Tibial nerve (tissue), 4 donors: ENCODE results near the gene TSHZ2. TPM values are rescaled to one million over a fixed set of nuclear protein-coding genes. Genes with fewer than 3 reads are reported as not detected.

Experiments used
- DNase-seq, 2 donors: peaks; one replicate each; pipeline ENCODE4 v3.0.0-alpha.2; 2019; ENCODE audit warnings: low spot score in 2 of 2
- H3K27ac ChIP-seq, 4 donors: fragments of 200-600 bp; sonication (generic) in 3 of 4; one replicate each; pipeline ENCODE4 v1.5.1; 2017 to 2019; ENCODE audit warnings: mild to moderate bottlenecking in 1 of 4
- H3K27me3 ChIP-seq, 2 donors: fragments of 200-600 bp; sonication (generic) in 1 of 2; one replicate each; pipeline versions ENCODE4 v1.5.1 to v1.6.0; 2017 to 2019
- H3K36me3 ChIP-seq, 3 donors: fragments of 200-600 bp; sonication (generic); one replicate each; pipeline ENCODE4 v1.5.1; 2018 to 2019
- H3K4me1 ChIP-seq, 4 donors: fragments of 200-600 bp; sonication (generic) in 3 of 4; one replicate each; pipeline ENCODE4 v1.5.1; 2017 to 2019
- H3K4me3 ChIP-seq, 4 donors: fragments of 200-600 bp; sonication (generic) in 3 of 4; one replicate each; pipeline ENCODE4 v1.5.1; 2017 to 2019; ENCODE audit warnings: mild to moderate bottlenecking in 1 of 4, moderate library complexity in 1 of 4
- H3K9me3 ChIP-seq, 4 donors: fragments of 200-600 bp; sonication (generic) in 3 of 4; one replicate each; pipeline ENCODE4 v1.5.1; 2017 to 2019
- EP300 ChIP-seq, 2 donors: sonication (generic); formaldehyde crosslinking; IDR thresholded peaks; one replicate each; pipeline ENCODE4 v1.6.1; 2017; ENCODE audit warnings: antibody characterized with exemption in 2 of 2, mild to moderate bottlenecking in 1 of 2
- POLR2A ChIP-seq, 2 donors: fragments of 450-650 bp; IDR thresholded peaks; one replicate each; pipeline ENCODE4 v1.6.1; 2017; ENCODE audit warnings: antibody characterized with exemption in 2 of 2, mild to moderate bottlenecking in 2 of 2, moderate library complexity in 2 of 2
- WGBS, 2 donors: methylation state at CpG; one replicate each; pipeline ENCODE4 v1.1.5; 2018; 5-methylcytosine and 5-hydroxymethylcytosine counted together
- total RNA-seq, 4 donors: library from RNA; depleted of rRNA; stranded (reverse); fragments of >200 nt; gene quantifications; one replicate each; pipeline ENCODE4 v1.1.0, GENCODE V29; 2016
- TF ChIP-seq, protein P1 (sequence below), 5 experiments: fragments of 200-600 bp in 3 of 5; fragments of 450-650 bp in 2 of 5; sonication (generic) in 3 of 5; IDR thresholded peaks; one replicate each; pipeline ENCODE4 v1.5.1; 2016 to 2019; ENCODE audit warnings: antibody characterized with exemption in 5 of 5, mild to moderate bottlenecking in 3 of 5, moderate library complexity in 2 of 5

Gene TSHZ2
- total RNA-seq, 4 donors from 2014 or later, result 20.9 to 33.7 (median 25.1) TPM

DNA sequence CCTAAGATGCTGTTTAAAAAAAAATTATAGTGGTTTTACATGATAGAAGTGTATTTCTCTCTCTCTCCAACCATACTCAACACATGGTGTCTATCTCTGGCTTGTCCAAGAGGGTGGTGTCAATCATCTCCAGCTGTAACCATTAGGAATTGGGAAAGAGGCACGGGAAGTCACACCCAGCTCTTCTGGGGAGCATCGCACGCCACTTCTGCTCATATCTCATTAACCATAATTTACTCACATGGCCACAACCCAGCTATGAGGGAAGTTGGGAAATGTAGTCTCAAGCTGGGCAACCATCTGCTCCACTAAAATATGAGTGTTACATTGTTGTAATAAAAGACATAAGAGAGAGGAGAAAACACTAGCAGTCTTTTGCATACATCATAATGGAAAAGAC, 30.4 kb upstream of the TSHZ2 start:
- no peak overlapping the region for H3K27ac ChIP-seq
- no peaks in the 10 kb centered on the region for H3K27me3 ChIP-seq
- H3K9me3 ChIP-seq, result no peaks in the 10 kb centered on the region
- no peaks in the 10 kb centered on the region for H3K36me3 ChIP-seq
- H3K4me3 ChIP-seq, result no peak overlapping the region
- WGBS, 2 donors, result 81 to 90% methylated on average over 3 of the region's 3 CpGs
- no peak for TF ChIP-seq EP300 (IDR thresholded peaks at IDR 0.05)
- no peak for TF ChIP-seq POLR2A (IDR thresholded peaks at IDR 0.05)
- TF ChIP-seq, protein P1, sequence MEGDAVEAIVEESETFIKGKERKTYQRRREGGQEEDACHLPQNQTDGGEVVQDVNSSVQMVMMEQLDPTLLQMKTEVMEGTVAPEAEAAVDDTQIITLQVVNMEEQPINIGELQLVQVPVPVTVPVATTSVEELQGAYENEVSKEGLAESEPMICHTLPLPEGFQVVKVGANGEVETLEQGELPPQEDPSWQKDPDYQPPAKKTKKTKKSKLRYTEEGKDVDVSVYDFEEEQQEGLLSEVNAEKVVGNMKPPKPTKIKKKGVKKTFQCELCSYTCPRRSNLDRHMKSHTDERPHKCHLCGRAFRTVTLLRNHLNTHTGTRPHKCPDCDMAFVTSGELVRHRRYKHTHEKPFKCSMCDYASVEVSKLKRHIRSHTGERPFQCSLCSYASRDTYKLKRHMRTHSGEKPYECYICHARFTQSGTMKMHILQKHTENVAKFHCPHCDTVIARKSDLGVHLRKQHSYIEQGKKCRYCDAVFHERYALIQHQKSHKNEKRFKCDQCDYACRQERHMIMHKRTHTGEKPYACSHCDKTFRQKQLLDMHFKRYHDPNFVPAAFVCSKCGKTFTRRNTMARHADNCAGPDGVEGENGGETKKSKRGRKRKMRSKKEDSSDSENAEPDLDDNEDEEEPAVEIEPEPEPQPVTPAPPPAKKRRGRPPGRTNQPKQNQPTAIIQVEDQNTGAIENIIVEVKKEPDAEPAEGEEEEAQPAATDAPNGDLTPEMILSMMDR (IDR thresholded peaks at IDR 0.05), result no peak
- DNase-seq, result no peak
- no peaks in the 10 kb centered on the region for H3K4me1 ChIP-seq

DNA sequence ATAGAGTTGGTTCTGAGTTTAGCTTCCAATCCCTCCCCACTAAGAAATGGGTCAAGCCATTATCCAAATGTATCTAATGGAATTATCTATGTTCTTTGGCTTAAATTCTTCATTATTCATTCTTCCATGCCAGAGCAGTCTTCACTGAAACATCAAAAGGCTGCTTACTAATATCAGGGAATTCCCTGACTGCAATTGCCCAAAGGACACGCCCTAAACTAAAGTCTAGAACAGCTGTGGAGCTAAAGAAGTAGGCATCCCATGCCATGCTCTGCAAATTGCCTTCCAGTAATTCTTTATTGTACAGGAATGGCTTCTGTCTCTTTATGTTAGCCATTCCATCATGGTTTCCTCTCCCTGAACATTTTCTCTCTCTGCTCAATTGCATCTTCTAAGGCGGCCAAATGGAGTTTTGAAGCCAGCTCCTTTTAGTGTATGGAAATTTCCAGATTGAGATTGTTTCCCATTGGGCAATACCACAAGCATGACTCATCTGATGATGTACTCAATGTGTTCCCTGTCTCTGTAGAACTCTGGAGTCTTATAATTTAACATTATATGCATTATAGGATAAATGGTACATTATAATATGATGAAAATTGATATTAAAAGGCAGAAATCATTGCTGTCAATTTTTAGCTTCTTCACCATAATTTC, 28.8 kb upstream of the TSHZ2 start:
- no peak for DNase-seq
- no peak overlapping the region for H3K4me3 ChIP-seq
- H3K9me3 ChIP-seq, result no peaks in the 10 kb centered on the region
- no peak overlapping the region for H3K27ac ChIP-seq
- no peaks in the 10 kb centered on the region for H3K36me3 ChIP-seq
- no peaks in the 10 kb centered on the region for H3K27me3 ChIP-seq
- H3K4me1 ChIP-seq, result no peaks in the 10 kb centered on the region
- WGBS, 2 donors, result 48 to 69% methylated on average over 2 of the region's 2 CpGs
- TF ChIP-seq EP300 (IDR thresholded peaks at IDR 0.05), result no peak
- TF ChIP-seq, protein P1 (IDR thresholded peaks at IDR 0.05), result no peak

DNA sequence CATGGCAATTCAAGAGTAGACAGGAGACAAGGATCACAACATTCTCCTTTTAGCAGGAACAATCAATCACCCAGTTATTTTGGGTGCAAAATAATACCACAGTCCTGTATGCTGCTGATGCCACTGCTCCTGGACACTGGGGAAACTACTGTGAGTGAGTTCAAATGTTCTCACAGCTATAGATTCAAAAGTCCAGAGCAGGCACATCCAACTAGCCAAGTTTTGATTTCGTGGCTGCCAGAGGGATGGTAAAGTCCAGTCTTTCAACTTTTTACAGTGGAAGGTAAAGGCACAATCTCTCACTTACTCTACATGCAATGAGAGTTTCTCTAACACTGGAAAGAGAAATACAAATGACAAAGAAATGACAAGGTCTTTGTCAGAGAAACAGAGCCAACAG, 26.9 kb upstream of the TSHZ2 start:
- H3K36me3 ChIP-seq, result no peaks in the 10 kb centered on the region
- DNase-seq, result no peak
- H3K27ac ChIP-seq, result no peak overlapping the region
- no peaks in the 10 kb centered on the region for H3K27me3 ChIP-seq
- no peak for TF ChIP-seq EP300 (IDR thresholded peaks at IDR 0.05)
- TF ChIP-seq, protein P1 (IDR thresholded peaks at IDR 0.05), result no peak
- TF ChIP-seq POLR2A (IDR thresholded peaks at IDR 0.05), result no peak
- no peak overlapping the region for H3K4me3 ChIP-seq
- 71 to 89% methylated on average over 1 of the region's 1 CpG for WGBS, 2 donors
- H3K4me1 ChIP-seq, result no peaks in the 10 kb centered on the region
- H3K9me3 ChIP-seq, result no peaks in the 10 kb centered on the region

DNA sequence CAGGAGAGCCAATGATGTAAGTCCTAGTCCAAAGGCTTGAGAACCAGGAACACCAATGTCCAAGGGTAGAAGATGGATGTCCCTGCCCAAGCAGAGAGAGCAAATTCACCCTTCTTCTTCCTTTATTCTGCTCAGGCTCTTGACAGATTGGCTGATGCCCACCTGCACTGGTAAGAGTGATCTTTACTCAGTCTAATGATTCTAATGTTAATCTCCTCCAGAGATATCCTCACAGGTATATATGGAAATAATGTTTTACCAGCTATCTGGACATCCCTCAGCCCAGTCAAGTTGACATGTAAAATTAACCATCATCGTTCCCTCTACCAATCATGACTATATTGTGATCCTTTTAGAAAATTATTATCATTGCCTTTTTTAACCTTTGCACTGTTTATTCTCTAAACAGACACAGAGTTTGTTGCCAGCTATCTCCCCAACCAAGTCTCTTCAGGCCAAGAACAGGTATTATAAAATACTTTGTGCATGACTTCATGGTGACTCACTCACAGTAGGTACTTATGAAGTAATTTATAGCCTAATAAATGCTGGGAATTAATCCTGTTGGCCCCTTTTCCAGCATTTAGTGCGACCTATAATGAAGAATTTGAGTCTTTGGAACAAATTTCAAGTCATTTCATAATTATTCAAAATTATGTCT, 26.2 kb upstream of the TSHZ2 start:
- no peak overlapping the region for H3K27ac ChIP-seq
- H3K36me3 ChIP-seq, result no peaks in the 10 kb centered on the region
- H3K4me3 ChIP-seq, result no peak overlapping the region
- no peak for DNase-seq
- H3K4me1 ChIP-seq, result no peaks in the 10 kb centered on the region
- WGBS, 2 donors, result 71 to 72% methylated on average over 2 of the region's 2 CpGs
- H3K9me3 ChIP-seq, result no peaks in the 10 kb centered on the region
- no peaks in the 10 kb centered on the region for H3K27me3 ChIP-seq
- TF ChIP-seq, protein P1 (IDR thresholded peaks at IDR 0.05), result no peak
- TF ChIP-seq EP300 (IDR thresholded peaks at IDR 0.05) (no peak), POLR2A (IDR thresholded peaks at IDR 0.05) (no peak)

DNA sequence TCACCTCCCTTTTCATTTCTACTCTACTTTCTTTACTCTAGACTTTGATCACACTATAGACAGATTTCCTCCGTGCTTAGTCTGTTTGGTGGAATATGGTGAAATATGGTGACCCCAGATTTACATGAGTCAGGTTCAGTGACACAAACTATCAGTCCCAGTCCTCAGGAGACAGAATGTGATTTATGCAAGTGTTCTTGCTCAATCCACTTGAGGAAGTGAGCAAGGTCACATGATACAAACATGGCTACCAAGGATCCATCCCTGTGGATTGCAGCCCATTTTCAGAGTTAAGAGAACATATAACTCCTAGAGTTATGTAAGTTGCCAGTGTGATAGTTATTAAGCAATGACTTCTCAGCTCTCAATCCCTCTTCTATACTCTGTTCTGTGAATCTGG, 23.7 kb upstream of the TSHZ2 start:
- DNase-seq, result no peak
- Histone ChIP-seq H3K9me3 (no peaks in the 10 kb centered on the region), H3K27me3 (no peaks in the 10 kb centered on the region), H3K4me3 (no peak overlapping the region), H3K27ac (no peak overlapping the region), H3K4me1 (no peaks in the 10 kb centered on the region), H3K36me3 (no peaks in the 10 kb centered on the region)
- WGBS, 2 donors, result 81 to 94% methylated on average over 1 of the region's 1 CpG
- TF ChIP-seq EP300 (IDR thresholded peaks at IDR 0.05), result no peak
- TF ChIP-seq POLR2A (IDR thresholded peaks at IDR 0.05), result no peak
- TF ChIP-seq, protein P1 (IDR thresholded peaks at IDR 0.05), result no peak
